ENCODE data around the gene ZNF532.
"Not testable (repeated sequence)": the region's sequence is repeated elsewhere in the genome, so short reads cannot be mapped to it uniquely, and the experiment has no call there.

ZNF532 gene

DNA sequence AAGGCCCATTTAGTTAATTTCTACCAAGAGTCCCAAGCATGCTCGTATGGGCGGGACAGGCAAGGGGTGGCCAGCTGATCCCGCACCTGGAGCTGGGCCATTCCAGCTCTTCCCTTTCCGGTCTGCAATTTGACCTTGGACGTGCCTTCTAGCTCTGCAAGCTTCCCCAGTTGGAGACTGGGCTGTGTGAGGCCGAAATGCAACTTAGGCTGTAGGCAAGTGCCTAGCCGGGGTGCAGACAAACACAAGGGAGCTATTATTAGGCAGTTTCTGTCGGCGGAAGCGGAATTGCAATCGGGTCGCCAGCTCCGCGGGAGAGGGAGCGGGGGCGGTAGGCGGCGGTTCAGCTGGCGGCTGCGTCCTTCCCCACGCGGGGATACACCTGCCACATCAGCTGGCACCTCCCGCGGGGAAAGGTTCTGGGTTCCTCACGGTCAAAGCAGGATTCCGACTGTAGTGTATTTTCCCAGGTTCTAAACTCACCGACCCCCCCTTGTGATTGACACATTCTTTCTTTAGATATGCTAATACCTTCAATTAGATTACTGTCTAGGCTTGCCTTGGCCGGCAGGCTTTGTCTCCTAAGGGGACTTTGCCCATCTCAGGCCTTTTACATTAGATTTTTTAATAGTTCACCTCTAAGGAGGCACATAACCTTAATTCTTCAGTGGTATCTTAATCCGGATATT lies 17.1 kb upstream of the ZNF532 start:
- DNase-seq (ENCODE audit: low spot score), result no peak

DNA sequence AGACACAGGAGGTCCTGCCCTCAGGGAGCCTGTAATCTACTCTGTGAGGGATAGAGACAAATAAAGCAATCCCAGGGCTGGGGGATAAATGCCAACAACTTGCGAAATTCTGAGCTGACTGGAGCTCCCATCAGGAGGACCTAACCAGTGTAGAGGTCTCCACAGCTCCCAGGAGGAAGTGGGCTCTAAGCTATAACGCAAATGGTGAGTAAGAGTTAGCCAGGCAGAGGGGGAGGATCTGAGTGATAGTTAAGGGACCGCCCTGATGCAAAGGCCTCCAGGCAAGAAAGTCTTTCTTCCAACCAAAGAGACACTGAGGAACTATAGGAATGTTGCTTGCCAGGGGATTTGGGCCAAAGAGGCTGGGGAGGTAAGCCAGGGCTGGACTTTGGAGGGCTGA lies 16.0 kb upstream of the ZNF532 start:
- peak; percentile 11 for DNase-seq (ENCODE audit: low spot score)

DNA sequence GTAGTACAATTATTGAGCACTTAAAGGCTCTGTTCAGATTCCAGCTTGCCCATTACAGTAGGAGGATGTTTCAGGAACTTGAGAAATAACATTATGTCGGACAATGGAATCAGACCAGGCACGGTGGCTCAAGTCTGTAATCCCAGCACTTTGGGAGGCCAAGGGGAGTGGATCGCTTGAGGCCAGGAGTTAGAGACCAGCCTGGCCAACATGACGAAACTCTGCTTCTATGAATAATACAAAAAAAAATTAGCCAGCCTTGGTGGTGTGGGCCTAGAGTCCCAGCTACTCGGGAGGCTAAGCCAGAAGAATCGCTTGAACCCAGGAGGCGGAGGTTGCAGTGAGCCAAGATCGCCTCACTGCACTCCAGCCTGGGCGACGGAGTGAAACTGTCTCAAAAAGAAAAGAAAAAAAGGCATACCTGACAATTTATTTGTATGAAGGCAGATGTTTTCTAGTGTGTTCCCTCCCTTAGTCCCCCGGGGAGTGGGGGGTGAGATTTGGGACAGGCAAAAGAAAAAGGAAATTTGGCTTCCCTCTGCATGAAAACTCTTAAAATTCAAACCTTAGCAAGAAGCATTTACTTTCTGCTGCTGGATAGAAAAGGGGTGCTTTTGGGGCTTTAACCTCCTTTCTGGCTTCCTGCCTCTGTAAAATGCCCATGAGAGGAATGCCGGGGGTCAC lies 13.7 kb upstream of the ZNF532 start:
- peak; percentile 9 for DNase-seq (ENCODE audit: low spot score)

DNA sequence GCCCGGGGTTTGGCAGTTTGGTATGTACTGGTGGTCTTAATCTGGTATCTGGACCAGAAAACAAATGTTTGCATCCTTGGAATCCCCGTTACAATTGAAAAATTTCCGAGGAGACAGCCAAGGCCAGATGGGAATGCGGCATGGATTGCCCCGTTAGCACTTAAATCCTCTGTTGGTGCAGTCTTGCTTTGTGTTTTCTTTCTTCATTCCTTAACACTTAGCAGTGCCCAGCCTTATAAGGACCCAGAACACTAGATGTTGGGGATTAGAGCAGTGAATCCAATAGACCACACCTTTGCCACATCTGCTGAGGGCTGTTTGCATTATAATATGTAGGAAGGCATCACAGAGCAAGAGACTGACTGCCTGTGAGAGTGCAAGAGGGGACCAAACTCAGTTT lies 12.8 kb upstream of the ZNF532 start:
- DNase-seq (ENCODE audit: low spot score), result no peak

DNA sequence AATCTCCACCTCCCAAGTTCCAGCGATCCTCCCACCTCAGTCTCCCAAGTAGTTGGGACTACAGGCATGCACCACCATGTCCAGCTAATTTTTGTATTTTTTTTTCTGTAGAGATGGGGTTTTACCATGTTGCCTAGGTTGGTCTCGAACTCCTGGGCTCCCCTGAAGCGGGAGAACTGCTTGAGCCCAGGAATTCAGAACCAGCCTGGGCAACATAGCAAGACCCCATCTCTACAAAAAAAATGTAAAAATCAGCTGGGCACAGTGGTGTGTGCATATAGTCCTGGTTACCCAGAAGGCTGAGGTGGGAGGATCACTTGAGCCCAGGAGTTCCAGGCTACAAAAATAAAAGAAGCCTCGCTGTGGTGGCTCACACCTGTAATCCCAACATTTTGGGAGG lies 12.0 kb upstream of the ZNF532 start:
- no peak for DNase-seq (ENCODE audit: low spot score)

DNA sequence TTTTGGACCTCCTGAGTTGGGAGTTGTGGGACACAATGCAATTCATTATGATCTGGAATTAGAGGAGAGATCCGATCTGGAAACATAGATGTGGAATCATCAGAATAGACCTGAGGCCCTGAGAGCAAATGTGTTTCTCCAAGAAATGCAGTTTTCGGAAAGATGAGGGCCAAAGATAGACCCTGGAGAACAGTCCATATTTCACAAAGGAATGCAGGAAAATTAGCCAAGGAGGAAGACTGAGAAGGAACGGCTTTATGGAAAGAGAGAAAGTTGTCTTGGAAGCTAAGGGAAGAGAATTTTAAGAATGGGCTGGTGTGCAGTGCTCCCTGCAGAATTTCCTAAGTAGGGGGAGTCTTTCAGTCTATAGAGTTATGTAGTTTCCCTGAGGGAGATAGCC lies 11.1 kb upstream of the ZNF532 start:
- DNase-seq (ENCODE audit: low spot score), result no peak

DNA sequence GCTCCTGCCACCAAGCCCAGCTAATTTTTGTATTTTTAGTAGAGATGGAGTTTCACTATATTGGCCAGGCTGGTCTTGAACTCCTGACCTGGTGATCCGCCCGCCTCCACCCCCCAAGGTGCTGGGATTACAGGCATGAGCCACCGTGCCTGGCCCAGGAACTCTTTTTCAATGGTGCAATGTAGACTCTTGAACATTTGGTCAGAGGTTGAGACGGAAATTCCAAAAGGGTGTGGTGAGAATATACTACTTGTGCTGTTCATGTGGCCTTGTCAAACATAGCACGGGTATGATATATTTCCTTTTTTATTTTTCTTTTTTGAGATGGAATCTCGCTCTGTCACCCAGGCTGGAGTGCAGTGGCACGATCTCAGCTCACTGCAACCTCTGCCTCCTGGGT lies 9.2 kb upstream of the ZNF532 start:
- not testable (repeated sequence) for DNase-seq (ENCODE audit: low spot score)

DNA sequence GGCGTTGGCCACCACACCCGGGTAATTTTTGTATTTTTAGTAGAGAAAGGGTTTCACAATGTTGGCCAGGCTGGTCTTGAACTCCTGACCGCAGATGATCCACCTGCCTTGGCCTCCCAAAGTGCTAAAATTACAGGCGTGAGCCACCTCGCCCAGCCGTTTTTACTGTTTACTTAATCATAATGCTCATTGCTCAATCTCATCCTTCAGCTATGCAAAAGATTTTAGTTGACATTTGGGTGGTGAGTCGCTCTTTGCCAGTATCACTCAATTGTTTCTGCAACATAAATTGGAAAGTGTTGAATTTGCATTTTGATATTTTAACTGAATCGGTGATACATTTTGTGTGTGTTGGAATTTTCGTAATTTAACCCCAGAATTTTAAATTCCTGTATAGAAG lies 7.8 kb upstream of the ZNF532 start:
- no peak for DNase-seq (ENCODE audit: low spot score)

DNA sequence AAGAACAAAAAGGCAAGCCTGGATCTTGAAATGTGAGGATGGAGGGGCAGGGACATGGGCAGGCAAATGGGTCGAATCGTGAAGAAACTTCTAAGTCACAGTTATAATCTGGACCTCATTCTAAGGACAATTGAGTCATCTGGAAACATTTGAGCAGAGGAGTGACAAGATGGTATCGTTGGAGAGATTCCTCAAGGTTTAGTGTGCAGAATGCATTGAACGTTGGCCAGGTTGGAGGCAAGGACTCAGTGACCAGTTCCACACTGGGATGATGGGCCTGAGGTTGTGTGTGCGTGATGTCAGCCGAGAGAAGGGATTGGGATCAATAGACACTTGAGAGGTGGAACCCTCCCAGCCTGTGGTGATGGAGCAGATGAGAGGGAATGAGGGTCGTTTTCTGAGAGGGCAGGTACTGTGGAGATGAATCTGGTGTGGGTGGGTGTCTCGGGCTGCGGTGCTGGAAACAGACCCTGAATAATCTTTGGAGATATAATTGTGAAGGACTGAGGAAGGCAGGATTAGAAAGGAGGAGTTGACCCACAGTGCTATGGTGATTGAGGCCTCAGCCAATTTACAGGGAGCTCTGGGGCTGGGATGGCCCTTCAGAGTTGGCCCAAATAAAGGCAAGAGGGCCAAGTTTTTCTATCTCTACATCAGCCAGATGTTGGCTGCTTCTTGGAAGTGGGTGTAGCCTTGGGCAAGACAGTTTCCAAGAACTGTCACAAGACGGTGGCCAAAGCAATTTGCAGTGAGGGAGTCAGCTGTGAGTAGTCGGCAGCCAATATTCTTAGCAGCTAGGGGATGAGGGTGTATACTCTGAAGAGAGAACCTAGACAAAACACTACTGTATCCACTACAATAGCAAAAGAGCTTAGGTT lies 5.8 kb upstream of the ZNF532 start:
- no peak for DNase-seq (ENCODE audit: low spot score)

DNA sequence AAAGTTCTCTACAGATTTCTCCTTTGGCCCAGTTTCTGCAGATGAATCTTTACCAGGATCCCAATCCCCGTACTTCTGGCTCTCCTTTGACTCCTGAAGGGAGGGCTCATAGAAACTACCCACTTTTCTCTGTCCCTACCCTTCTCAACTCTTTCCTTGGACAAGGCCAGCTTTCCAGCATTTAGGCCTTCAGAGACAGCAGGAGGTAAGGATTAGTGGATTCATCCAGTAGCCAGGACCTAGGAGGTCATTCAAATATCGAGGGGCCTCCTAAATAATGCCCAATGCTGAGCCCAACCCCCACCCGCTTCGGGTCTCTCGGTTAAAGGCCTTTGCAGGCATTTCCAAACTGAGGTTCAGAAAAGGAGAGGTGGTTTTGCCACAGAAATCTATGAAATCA lies 4.8 kb upstream of the ZNF532 start:
- DNase-seq (ENCODE audit: low spot score), result no peak

DNA sequence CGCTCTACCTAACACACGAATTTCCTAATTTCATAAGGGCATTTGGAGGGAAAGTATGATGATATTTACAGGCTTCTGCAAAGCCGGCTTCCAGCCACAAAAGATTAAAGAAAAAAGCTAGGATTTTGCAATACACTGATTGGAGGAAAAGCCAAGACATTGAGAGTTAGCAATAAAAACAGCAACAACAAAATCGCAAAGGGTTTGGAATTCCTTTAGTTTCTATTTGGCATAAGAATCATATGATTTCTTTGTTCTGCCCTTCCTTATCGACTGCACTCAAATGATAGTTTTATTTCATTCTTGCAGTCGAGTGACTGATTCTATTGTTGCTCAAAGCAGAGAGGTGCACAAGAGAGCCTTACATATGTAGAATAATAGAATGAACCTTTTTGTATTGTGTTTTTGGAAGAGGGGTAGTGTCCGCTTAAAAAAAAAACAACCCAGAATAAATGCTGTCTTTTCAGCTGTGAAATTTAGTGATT lies 3.9 kb upstream of the ZNF532 start:
- no peak for DNase-seq (ENCODE audit: low spot score)

DNA sequence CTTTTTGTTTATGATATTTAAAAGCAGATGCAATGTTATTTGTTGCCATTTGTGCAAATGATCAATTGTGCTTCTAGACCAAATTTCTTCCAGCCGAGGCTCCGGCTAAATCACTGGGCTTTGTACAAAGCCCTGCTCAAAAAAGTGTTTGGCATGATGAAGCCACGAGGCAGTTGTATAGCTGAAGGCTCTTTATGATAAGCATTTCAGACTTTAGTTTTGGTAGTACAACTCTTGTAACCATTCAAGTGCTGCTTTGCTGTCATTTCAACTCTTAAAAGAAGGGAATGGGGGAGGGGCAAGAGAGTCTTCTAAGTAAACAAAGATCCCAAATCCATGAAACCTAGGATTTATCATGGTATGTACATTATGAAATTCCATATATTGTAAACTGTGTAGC lies 3.3 kb upstream of the ZNF532 start:
- DNase-seq (ENCODE audit: low spot score), result no peak

DNA sequence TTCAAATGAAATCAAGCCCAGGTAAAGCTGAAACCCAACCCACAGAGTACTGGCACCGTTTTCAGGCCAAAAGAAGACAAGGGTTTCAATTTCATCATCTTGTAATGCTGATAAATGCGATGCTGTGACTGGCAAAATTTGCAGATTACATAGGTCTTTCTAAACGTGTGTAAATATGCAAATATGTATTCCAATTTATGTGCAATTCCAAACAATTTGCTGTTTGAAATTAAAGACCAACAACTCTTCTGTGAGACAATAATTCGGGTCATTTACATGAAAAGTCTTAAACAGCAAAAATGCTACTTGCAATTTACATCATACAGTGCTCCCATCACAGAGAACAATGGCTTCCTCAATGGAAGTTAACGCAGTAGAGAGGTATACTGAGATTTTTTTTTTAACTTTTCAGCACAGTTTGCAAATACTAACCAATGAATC lies 2.8 kb upstream of the ZNF532 start:
- DNase-seq (ENCODE audit: low spot score), result no peak

DNA sequence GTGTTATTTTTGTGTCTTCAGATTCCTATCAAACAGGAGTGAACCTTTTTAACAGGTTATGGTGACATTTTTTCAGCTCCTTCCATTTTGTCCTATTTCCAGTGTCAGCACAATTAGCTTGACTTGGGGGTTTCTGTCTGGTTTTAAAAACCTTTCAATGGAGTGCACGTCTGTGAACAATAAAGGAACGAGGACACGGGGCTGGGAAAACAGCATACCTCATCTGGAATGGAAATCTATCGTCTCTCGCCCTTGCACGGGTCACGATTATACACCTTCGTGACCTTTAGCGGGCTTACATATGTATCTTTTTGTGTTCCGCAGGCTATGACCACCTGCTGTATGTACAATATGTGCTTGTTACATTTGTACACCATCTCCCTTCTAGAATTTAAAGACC lies 2.3 kb upstream of the ZNF532 start:
- DNase-seq (ENCODE audit: low spot score), result no peak

DNA sequence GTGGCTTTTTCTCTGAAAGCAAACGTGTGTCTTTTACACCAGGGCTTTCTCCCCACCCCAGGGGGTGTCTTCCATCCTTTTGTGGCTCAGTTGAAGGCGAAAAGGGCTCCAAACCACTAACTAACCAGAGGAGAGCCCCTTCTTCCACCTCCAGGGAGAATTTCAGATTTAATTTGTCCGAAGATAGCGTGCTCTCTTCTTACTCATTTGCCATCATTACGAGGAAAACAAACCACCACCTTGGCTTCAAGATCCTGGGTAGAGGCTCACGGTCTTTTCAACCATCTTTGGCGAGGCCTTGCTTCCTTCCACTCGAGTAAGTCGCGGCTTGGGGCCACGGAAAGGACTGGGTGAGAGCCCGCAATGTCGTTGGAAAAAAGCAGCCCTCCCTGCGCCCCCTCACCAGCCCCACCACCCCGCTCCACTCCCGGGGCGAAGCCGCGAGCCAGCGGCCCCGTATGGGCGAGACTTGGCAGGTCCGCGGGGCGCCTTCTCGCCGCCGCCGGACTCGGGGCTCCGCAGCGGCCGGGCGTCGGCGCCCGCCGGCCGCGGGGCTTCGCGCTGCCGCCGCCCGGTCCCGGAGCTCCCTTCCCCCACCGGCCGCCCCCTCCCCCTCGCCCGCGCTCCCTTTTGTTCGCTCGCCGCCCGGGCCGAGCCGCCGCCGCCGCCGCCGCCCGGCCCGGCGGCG lies 1.7 kb upstream of the ZNF532 start:
- DNase-seq (ENCODE audit: low spot score), result peak; percentile 81

DNA sequence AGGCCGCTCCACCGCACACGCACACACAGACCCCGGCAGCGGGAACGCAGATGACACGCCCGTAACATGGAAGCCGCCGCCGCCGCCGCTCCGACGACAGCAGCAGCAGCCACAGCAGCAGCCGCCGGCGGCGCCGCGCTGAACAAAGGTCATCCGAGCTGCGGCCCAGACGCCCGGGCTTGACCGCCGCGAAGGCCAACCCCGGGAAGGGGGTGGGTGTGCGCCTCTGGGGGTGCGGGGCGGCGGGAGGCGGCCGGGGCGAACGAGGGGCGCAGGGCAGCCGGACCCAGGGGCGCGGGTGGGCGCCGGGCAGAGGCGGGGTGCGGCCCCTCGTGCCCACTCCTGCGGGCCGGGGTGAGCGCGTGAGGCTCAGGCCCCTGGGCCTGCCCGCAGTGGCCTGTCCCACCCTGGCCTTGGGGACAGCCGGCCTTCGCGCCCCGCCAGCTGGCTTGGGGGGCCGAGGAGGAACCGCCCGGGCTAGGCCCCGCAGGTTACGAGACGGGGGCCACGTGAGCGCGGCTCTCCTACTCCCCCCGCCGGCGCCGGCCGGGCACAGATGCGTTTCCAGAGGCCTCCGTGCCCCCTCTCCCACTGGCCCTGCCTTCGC lies 1.0 kb upstream of the ZNF532 start:
- no peak for DNase-seq (ENCODE audit: low spot score)

DNA sequence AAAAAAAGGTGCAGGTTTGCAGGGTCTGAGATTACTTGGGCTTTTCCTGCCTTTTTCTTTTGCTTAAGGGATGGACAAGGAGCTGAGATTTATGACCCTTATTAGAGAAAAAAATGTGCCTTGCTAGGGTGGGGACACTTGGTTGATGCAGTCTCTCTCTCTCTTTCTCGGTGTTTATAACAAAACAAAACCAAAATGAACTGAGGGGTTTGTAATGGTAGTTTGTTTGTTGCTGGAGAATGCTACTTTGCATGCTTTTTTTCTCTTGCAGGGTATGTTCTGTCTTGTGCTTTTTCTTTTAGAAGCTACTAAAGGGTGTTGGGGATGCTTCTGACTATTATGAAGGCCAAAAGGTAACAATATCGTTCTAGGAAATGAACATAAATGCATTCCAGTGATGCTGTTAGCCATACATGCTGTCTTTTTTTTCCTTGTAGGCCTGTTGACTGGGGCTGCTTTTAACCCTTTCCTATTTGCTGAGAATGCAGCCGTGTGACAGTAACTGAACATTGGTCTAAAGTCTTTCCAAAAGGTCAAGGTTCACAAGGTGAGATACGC lies 435 bp downstream of the ZNF532 start:
- no peak for DNase-seq (ENCODE audit: low spot score)

DNA sequence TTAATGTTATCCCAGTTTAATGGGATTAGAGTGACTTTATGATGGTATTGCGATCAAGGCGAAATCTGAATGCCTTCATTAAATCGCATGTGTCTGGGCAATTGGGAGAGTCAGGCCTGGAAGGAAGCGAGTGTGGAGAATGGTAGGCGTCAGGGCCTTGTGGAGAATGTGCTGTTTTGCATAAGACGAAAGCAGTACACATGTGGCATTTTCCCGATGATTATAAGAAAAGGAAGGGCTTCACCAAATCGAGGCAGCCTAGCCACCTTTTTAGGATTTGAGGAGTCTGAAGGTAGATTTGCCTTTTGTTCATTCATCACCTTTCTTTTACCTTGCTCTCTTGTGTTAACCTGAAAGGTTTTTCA lies 1.0 kb downstream of the ZNF532 start:
- DNase-seq (ENCODE audit: low spot score), result no peak

DNA sequence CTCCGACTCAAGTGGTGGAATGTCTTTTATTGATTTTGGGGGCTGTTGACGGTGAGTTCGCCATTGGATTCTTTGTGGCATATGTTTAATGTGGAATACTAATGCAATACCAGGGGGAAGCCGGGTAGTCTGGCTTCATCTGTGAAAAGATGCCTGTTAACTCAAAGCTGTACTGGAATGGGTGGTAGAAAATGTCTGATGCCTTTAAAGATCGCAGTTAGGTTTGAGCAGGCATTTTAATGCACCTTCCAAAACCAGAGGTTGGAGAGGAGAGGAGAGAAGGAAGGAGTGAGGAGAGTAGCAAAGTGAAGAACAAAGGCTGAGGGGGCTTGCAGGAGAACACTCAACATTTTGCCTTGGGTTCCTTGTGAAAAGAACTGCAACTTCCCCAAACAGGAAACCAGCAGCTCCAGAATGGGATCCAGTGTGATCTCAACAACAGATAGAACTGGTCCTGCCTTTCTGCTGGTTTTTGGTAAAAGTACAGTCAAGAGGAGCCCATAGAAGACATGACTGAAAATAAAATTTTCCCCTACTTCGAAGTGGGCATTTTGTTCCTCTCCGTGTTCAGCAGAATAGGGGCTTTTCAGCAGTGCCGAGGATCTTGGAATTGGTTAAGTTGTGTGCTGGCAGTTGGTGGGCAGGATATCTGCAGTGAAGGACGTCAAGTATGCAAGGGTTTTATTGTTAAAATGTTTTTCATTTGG lies 1.5 kb downstream of the ZNF532 start:
- DNase-seq (ENCODE audit: low spot score), result no peak

DNA sequence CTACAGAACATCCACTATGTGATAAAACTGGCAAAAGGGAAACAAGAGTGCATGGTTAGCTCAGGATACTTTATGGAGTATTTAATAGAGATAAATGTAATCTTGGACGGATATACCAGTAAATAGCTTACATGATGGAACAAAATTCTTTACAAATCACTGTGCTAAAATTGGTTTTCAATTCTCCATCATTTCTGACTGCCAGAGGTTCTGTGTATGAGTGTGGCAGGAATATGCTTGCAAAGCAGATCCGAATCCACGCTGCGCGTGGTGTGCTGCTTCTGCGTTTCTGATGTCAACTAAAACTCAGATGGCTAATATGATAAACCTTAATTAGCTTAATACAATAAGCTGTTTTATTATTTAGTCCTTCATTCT lies 2.1 kb downstream of the ZNF532 start:
- DNase-seq (ENCODE audit: low spot score), result no peak

Data from D341Med (cell line).